Brain microvascular endothelial cell (primary cell): Measurements from ENCODE around the gene CALML6.

ENCODE experiments used
- DNase-seq: peaks from one replicate; pipeline ENCODE4 v3.0.0-alpha.2; 2020
- H3K27ac ChIP-seq: fragments of 250-450 bp; sonication (Bioruptor Pico); 2 replicates; pipeline ENCODE4 v1.5.1; 2020; ENCODE audit warnings: mild to moderate bottlenecking, moderate library complexity
- H3K27me3 ChIP-seq: fragments of 250-450 bp; sonication (Bioruptor Pico); replicated peaks from 2 replicates; pipeline ENCODE4 v1.5.1; 2020; ENCODE audit warnings: mild to moderate bottlenecking
- H3K36me3 ChIP-seq: fragments of 250-450 bp; sonication (Bioruptor Pico); replicated peaks from 2 replicates; pipeline ENCODE4 v1.5.1; 2020; ENCODE audit warnings: mild to moderate bottlenecking
- H3K4me3 ChIP-seq: 2 replicates; pipeline ENCODE4 v1.5.1; 2011; ENCODE audit warnings: low read depth, mild to moderate bottlenecking, control low read depth, low read length, moderate library complexity
- CTCF ChIP-seq: IDR thresholded peaks from 2 replicates; pipeline ENCODE4 v1.5.1; 2011; ENCODE audit warnings: low read depth, mild to moderate bottlenecking, moderate library complexity, low read length, control low read depth, inconsistent platforms; ENCODE audit errors: missing control alignments
- in situ Hi-C: cut with HindIII; loops from 2 replicates; pipeline ENCODE4 v1.10.0; 2017; ENCODE audit warnings: low sequenced_read_pairs, low pct_ligation_motif_present

CALML6 gene

GRCh38 chr1:1956101-1956500 lies 41.0 kb downstream of the CALML6 start:
- H3K27ac ChIP-seq: no peak overlapping the region
- no peak for DNase-seq
- no peaks in the 10 kb centered on the region for H3K36me3 ChIP-seq
- no peak for TF ChIP-seq CTCF
- in situ Hi-C loops: no loop called here
- H3K27me3 ChIP-seq: peaks cover 11% of the 10 kb centered on the region
- no peak overlapping the region for H3K4me3 ChIP-seq

- peaks cover 13% of the 10 kb centered on the region for H3K27me3 ChIP-seq
- H3K36me3 ChIP-seq: no peaks in the 10 kb centered on the region
- no peak overlapping the region for H3K27ac ChIP-seq
- in situ Hi-C loops: no loop called here
- DNase-seq: no peak
- H3K4me3 ChIP-seq: no peak overlapping the region
- TF ChIP-seq CTCF: no peak
Measured at GRCh38 chr1:1956586-1957532, 41.8 kb downstream of the CALML6 start.

- in situ Hi-C loops: no loop called here
- no peak for TF ChIP-seq CTCF
- Histone ChIP-seq H3K27me3 (peaks cover 14% of the 10 kb centered on the region), H3K4me3 (no peak overlapping the region), H3K36me3 (no peaks in the 10 kb centered on the region), H3K27ac (no peak overlapping the region)
- DNase-seq: no peak
Measured at GRCh38 chr1:1957533-1957961, 42.5 kb downstream of the CALML6 start.

- no peak overlapping the region for H3K4me3 ChIP-seq
- H3K27me3 ChIP-seq: peaks cover 15% of the 10 kb centered on the region
- DNase-seq: no peak
- H3K27ac ChIP-seq: no peak overlapping the region
- no peaks in the 10 kb centered on the region for H3K36me3 ChIP-seq
- in situ Hi-C loops: no loop called here
- TF ChIP-seq CTCF: no peak
Measured at GRCh38 chr1:1958071-1958541, 43.0 kb downstream of the CALML6 start.

GRCh38 chr1:1959459-1959839 lies 44.4 kb downstream of the CALML6 start:
- DNase-seq: no peak
- Histone ChIP-seq H3K27ac (no peak overlapping the region), H3K27me3 (peaks cover 15% of the 10 kb centered on the region), H3K4me3 (no peak overlapping the region), H3K36me3 (no peaks in the 10 kb centered on the region)
- in situ Hi-C loops: no loop called here
- TF ChIP-seq CTCF: no peak
